B cell (primary cell): Measurements from ENCODE around the gene ACOX3. TPM values are rescaled to one million over a fixed set of nuclear protein-coding genes. Genes with fewer than 3 reads are reported as not detected.

Source experiments
- ATAC-seq: fragments of 200-7000 bp; cut with Tn5 transposase; one replicate; pipeline ENCODE4 v1.10.0; 2021; ENCODE audit warnings: low read depth, mild to moderate bottlenecking, moderate number of reproducible peaks, moderate library complexity
- CTCF ChIA-PET: fragments of 350-600 bp; sonication (Branson Sonifier 250); formaldehyde crosslinking; loops from one replicate; lab custom pipeline; 2021; ENCODE audit warnings: antibody characterized with exemption, inconsistent platforms; lab: Charles Lee
- POLR2A ChIA-PET: fragments of 350-600 bp; sonication (Branson Sonifier 250); formaldehyde crosslinking; loops from one replicate; lab custom pipeline; 2021; ENCODE audit warnings: antibody characterized with exemption; lab: Charles Lee
- DNase-seq: peaks from one replicate; pipeline ENCODE4 v3.0.0; 2013
- H2AFZ ChIP-seq: 2 replicates; pipeline ENCODE4 v1.6.1; 2012; ENCODE audit warnings: mild to moderate bottlenecking, low read depth, low read length; ENCODE audit not compliant: insufficient read depth, poor library complexity, severe bottlenecking
- H3K27ac ChIP-seq, 2 donors: 1 replicate in 1 of 2; 2 replicates in 1 of 2; pipeline ENCODE4 v1.5.1; 2012 to 2013; ENCODE audit warnings: low read length in 2 of 2, mild to moderate bottlenecking in 2 of 2, moderate library complexity in 1 of 2
- H3K27me3 ChIP-seq, 4 experiments: fragments of 200-600 bp in 1 of 4; sonication (generic) in 1 of 4; replicated peaks in 1 of 4; 1 replicate in 2 of 4; 2 replicates in 2 of 4; pipeline versions ENCODE4 v1.6.1 to v1.7.0; 2013 to 2016; ENCODE audit warnings: low read length in 3 of 4, mild to moderate bottlenecking in 2 of 4, mixed read lengths in 1 of 4, moderate library complexity in 1 of 4; ENCODE audit not compliant: insufficient read depth in 4 of 4, control insufficient read depth in 3 of 4; ENCODE audit errors: control extremely low read depth in 1 of 4
- H3K36me3 ChIP-seq, 2 experiments: replicated peaks in 1 of 2; 1 replicate in 1 of 2; 2 replicates in 1 of 2; pipeline versions ENCODE4 v1.6.1 to v1.7.1; 2013; ENCODE audit warnings: low read length in 1 of 2; ENCODE audit not compliant: insufficient read depth in 2 of 2, control insufficient read depth in 1 of 2; ENCODE audit errors: control extremely low read depth in 1 of 2, extremely low read depth in 1 of 2
- H3K4me1 ChIP-seq, 2 donors: fragments of 200-600 bp in 1 of 2; sonication (generic) in 1 of 2; 1 replicate in 1 of 2; 2 replicates in 1 of 2; pipeline versions ENCODE4 v1.5.1 to v1.6.1; 2013 to 2017; ENCODE audit warnings: low read length in 2 of 2; ENCODE audit not compliant: control insufficient read depth in 2 of 2, insufficient read depth in 2 of 2
- H3K4me2 ChIP-seq: replicated peaks from 2 replicates; pipeline ENCODE3; 2012; ENCODE audit warnings: mild to moderate bottlenecking, low read depth, low read length; ENCODE audit not compliant: poor library complexity, severe bottlenecking
- H3K4me3 ChIP-seq, 5 experiments: fragments of 200-600 bp in 1 of 5; sonication (generic) in 1 of 5; 1 replicate in 3 of 5; 2 replicates in 2 of 5; pipeline versions ENCODE4 v1.5.1 to v1.7.0; 2011 to 2016; ENCODE audit warnings: low read length in 4 of 5, mild to moderate bottlenecking in 4 of 5, low read depth in 2 of 5, control low read depth in 1 of 5, moderate library complexity in 1 of 5; ENCODE audit not compliant: insufficient read depth in 1 of 5; ENCODE audit errors: control extremely low read depth in 1 of 5, extremely low read depth in 1 of 5
- H3K79me2 ChIP-seq: fragments of 200-600 bp; sonication (generic); one replicate; pipeline ENCODE4 v1.6.0; 2016; ENCODE audit warnings: low read length; ENCODE audit not compliant: control insufficient read depth, insufficient read depth
- H3K9ac ChIP-seq: fragments of 200-600 bp; sonication (generic); 2 replicates; pipeline ENCODE4 v1.6.1; 2017; ENCODE audit warnings: mild to moderate bottlenecking, low read length, moderate library complexity
- H3K9me3 ChIP-seq, 3 donors: one replicate each; pipeline versions ENCODE4 v1.6.1 to v1.7.1; 2013; ENCODE audit warnings: low read length in 2 of 3; ENCODE audit not compliant: control insufficient read depth in 2 of 3, insufficient read depth in 1 of 3; ENCODE audit errors: control extremely low read depth in 1 of 3
- H4K20me1 ChIP-seq: 2 replicates; pipeline ENCODE4 v1.6.0; 2012; ENCODE audit warnings: mild to moderate bottlenecking, low read length; ENCODE audit not compliant: insufficient read depth, control insufficient read depth, poor library complexity, severe bottlenecking
- H3K27ac Mint-ChIP-seq: one replicate; pipeline ENCODE4 v1.8.0; 2021; ENCODE audit warnings: mixed read lengths
- H3K27me3 Mint-ChIP-seq: one replicate; pipeline ENCODE4 v1.8.0; 2021; ENCODE audit warnings: mixed read lengths
- H3K4me1 Mint-ChIP-seq: one replicate; pipeline ENCODE4 v1.8.0; 2021; ENCODE audit warnings: mixed read lengths
- H3K4me3 Mint-ChIP-seq: one replicate; pipeline ENCODE4 v1.8.0; 2021; ENCODE audit warnings: mixed read lengths
- H3K9me3 Mint-ChIP-seq: one replicate; pipeline ENCODE4 v1.8.0; 2022; ENCODE audit warnings: mixed read lengths; ENCODE audit not compliant: insufficient read depth
- EZH2 ChIP-seq: IDR thresholded peaks from 2 replicates; pipeline ENCODE4 v1.6.1; 2012; ENCODE audit warnings: borderline replicate concordance, low read depth, mild to moderate bottlenecking, moderate library complexity, low read length; ENCODE audit not compliant: insufficient read depth, poor library complexity, severe bottlenecking
- WGBS: methylation state at CpG from one replicate; pipeline ENCODE4 v1.1.5; 2013; ENCODE audit warnings: missing lambda C conversion rate; ENCODE audit not compliant: insufficient coverage; 5-methylcytosine and 5-hydroxymethylcytosine counted together
- intact Hi-C: fragments of 100-400 bp; cut with micrococcal nuclease; formaldehyde crosslinking; loops from one replicate; pipeline ENCODE4 v1.10.0; 2022
- polyA plus RNA-seq: library from polyadenylated mRNA; depleted of rRNA; stranded (reverse); fragments of >200 nt; gene quantifications from 2 replicates; pipeline ENCODE4 v1.2.3, GENCODE V29; 2012
- total RNA-seq, 2 donors: library from RNA; stranded (reverse); fragments of 120-200 nt in 1 of 2; gene quantifications; 1 replicate in 1 of 2; 2 replicates in 1 of 2; pipeline versions ENCODE4 v1.2.3 to v1.2.4, GENCODE V29; 2013 to 2022
- TF ChIP-seq, protein P1 (sequence below): fragments of 200-600 bp; IDR thresholded peaks from one replicate; pipeline ENCODE4 v1.8.0; 2022; ENCODE audit warnings: antibody characterized with exemption, mild to moderate bottlenecking

ACOX3 gene
- total and polyA plus RNA-seq, 2 donors (not counting 1 experiment from before 2014, with no cell fraction given): 4.6 to 23.1 TPM

DNA sequence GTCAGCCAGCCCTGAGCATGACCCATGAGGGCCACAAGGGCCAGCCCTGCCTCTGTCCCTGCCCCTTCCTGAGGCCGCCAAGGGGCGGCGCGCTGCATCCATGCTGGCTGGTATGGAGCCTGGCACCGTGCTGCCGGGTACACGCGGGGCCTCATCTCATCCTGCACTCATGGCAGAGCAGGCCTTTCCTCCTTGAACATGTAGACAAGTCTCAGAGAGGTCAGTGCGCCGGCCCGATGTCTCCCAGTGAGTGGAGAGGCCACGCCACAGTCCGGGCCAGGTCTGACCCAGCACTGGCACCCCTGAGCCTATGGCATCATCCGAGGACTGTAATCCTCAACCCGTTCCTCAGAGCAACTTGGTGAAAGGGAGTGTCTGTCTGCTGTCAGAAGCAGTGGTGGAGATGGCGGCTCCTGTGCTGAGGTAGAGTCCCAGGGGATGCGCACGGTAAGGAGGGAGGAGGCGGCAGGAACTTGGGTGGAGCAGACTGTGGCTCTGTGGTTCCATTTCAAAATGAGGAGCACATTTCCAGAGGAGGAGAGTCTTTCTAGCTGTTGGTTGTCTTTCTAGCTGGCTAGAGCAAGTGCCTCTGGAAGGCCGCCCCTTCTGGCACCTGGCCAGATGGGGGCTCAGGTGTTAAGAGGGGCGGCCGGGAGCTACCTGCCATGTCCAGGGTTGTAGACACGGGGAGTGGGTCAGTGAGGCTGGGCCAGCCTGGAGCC, 32.8 kb upstream of the ACOX3 start:
- Histone ChIP-seq H3K79me2 (no peaks in the 10 kb centered on the region), H3K9ac (no peak overlapping the region), H4K20me1 (no peaks in the 10 kb centered on the region), H3K9me3 (no peaks in the 10 kb centered on the region), H3K27ac (no peak overlapping the region), H2AFZ (no peak overlapping the region), H3K4me3 (no peak overlapping the region), H3K27me3 (no peaks in the 10 kb centered on the region), H3K4me1 (no peaks in the 10 kb centered on the region), H3K36me3 (peaks cover 0 to 25% of the 10 kb centered on the region in 2 experiments), H3K4me2 (no peak overlapping the region)
- Mint-ChIP-seq H3K27me3 (no peaks in the 10 kb centered on the region), H3K4me3 (no peak overlapping the region), H3K4me1 (peaks cover 2% of the 10 kb centered on the region), H3K9me3 (no peaks in the 10 kb centered on the region), H3K27ac (no peak overlapping the region)
- DNase-seq: no peak
- TF ChIP-seq EZH2: no peak
- TF ChIP-seq, protein P1, sequence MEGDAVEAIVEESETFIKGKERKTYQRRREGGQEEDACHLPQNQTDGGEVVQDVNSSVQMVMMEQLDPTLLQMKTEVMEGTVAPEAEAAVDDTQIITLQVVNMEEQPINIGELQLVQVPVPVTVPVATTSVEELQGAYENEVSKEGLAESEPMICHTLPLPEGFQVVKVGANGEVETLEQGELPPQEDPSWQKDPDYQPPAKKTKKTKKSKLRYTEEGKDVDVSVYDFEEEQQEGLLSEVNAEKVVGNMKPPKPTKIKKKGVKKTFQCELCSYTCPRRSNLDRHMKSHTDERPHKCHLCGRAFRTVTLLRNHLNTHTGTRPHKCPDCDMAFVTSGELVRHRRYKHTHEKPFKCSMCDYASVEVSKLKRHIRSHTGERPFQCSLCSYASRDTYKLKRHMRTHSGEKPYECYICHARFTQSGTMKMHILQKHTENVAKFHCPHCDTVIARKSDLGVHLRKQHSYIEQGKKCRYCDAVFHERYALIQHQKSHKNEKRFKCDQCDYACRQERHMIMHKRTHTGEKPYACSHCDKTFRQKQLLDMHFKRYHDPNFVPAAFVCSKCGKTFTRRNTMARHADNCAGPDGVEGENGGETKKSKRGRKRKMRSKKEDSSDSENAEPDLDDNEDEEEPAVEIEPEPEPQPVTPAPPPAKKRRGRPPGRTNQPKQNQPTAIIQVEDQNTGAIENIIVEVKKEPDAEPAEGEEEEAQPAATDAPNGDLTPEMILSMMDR: no peak
- ChIA-PET POLR2A (no interaction called here), CTCF (no interaction called here)
- ATAC-seq: no peak
- intact Hi-C loops: no loop called here
- 96% methylated on average over 23 of the region's 23 CpGs for WGBS

DNA sequence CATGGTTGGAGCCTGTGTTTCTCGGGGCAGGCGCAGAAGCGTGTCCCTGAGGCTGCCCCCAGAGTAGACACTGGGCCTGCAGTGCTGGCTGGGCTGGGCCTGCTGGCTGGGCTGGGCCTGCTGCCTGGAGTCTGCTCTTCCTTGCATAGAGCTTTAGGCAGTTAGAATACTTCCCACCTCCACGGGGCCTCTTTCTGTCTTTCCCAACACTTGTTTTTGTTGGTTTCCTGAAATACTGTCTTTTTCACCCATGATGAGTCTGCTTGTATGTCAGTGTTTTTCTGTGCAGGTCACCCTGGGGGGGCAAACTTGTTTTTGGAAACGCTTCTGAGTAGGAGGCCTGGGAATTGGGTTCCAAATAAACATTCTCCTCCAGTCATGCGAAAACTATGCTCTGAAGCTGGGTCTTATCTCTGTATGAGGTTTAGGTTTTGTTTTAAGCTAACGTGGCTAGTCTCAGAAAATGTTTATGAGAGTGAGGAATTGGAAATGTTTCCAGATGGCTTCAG, 32.2 kb upstream of the ACOX3 start:
- Mint-ChIP-seq H3K4me1 (peaks cover 2% of the 10 kb centered on the region), H3K27ac (no peak overlapping the region), H3K9me3 (no peaks in the 10 kb centered on the region), H3K4me3 (no peak overlapping the region), H3K27me3 (no peaks in the 10 kb centered on the region)
- intact Hi-C loops: no loop called here
- no peak overlapping the region for H3K27ac ChIP-seq
- no peak overlapping the region for H2AFZ ChIP-seq
- 89% methylated on average over 5 of the region's 7 CpGs for WGBS
- CTCF ChIA-PET: no interaction called here
- H3K27me3 ChIP-seq: no peaks in the 10 kb centered on the region
- H4K20me1 ChIP-seq: no peaks in the 10 kb centered on the region
- H3K9ac ChIP-seq: no peak overlapping the region
- no peak for ATAC-seq
- H3K4me2 ChIP-seq: no peak overlapping the region
- peaks cover 0 to 25% of the 10 kb centered on the region in 2 experiments for H3K36me3 ChIP-seq
- no peaks in the 10 kb centered on the region for H3K4me1 ChIP-seq
- POLR2A ChIA-PET: no interaction called here
- H3K4me3 ChIP-seq: no peak overlapping the region
- TF ChIP-seq EZH2: no peak
- TF ChIP-seq, protein P1: no peak
- H3K79me2 ChIP-seq: no peaks in the 10 kb centered on the region
- no peak for DNase-seq
- no peaks in the 10 kb centered on the region for H3K9me3 ChIP-seq
